GM18867 (cell line): Measurements from ENCODE around the gene MRPS27.

Source experiments
- ATAC-seq: cut with Tn5 transposase; IDR thresholded peaks from one replicate; pipeline ENCODE4 v1.9.1; 2021; ENCODE audit warnings: mild to moderate bottlenecking, moderate library complexity; ENCODE audit not compliant: unreplicated experiment

Gene MRPS27

GRCh38 chr5:72234868-72235267 lies 85.2 kb downstream of the MRPS27 start:
- ATAC-seq, result no peak

DNA sequence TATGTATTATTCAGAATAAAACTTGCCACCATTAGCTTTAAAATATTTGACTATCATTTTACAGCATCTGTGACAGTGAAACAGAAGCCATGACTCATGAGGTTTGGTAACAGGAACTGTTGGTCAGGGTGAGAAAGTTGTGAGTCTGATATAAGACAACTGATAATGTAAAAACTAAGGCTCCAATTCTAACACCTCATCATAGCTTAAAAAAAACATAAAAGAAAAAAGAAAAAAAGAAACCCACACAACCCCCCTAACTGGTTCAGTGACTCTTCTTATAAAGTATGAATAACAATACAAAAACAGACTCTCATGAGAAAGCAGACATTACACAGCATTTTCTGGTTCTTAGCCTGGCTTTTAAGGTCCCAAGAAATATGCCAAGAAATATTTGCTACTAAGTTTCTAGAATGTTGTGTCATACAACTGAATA lies 85.8 kb downstream of the MRPS27 start:
- peak; percentile 93 for ATAC-seq

- ATAC-seq, result no peak
Measured at GRCh38 chr5:72233835-72234234, 86.2 kb downstream of the MRPS27 start.

DNA sequence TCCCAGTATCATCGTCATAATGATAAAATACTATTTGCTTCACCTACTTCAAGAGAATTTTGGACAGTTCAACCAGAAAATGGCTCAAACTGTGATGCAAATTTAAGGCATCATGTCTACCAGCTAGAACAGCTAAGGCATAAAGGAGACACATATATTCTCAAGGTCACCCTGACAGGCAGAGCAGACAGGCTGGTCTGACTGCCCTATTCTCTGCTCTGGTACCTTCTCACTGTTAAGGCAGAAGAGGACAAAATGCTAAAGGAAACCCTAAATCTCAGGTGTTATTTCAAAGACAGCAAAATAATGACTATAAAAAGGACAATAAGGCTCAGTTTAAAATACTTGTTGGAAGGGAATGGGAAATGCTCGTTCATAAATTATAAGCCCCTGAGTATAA lies 87.2 kb downstream of the MRPS27 start:
- ATAC-seq, result no peak

DNA sequence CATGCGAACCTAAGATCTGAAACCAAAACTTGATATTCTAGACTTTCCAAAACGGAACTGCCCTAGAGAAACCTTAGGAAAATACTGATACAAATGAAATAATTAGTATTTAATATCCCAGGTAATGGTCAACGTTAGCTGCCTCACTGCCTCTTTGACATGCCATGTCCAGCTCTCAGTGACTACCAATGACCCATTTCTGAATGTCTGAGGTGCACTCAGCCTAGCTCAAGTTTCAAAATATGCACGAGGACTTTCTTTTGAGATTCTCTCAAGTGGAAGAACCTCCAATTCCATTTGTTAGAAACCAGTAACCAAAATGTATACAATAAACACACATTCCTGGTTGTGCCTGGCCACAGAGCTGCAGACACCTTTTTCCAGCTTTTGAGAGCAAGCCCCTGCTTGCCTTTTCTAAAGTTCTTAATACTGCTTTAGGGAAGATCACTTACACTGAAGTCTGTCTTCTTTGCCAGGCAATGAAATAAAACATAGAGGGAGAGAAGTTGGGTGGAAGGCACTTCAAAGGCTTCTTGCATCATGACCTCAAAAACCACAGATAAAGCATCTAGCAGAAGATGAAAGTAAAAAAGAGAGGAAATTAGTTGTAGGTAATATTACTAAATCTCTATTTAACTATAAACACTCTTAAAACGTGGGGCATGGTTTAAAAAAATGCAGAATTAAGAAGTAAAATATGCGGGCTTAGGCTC lies 87.9 kb downstream of the MRPS27 start:
- ATAC-seq, result peak; percentile 31

DNA sequence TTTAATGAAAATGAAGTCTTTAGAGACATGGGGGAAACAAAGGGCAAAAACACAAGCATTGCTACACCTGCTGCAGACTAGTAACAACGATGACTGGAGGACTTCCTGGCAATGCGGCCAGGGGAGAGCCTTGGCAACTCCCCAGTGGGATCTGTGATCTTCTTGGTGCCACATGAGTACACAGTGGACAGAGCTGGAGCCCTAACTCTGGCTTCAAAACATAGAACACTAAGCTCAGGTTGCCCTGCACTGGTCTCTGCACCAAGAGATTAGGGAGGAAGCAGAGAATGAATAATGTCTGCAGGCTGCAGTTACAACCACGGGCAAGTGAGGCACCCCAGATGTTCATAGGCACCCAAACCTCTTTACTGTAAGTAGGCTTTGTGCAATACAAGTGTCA lies 91.1 kb downstream of the MRPS27 start:
- no peak for ATAC-seq

DNA sequence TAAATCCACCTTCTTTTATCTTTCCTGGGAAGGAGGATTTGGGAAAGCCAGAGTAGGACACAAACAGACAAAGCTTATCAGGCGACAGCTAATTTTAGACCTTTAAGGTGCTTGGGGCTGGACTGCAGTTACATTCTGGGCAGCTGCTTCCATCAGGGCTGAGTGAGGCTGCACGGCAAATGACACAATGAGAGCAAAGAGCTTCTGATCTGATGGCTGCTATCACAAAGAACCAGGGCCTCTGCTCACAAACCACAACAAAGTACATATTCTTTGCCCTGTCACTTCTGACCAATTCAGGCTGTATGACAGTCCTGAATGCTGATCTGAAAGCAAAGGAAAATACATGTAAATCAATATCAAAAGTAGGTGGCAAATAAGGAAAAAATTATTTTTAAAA lies 93.1 kb downstream of the MRPS27 start:
- no peak for ATAC-seq

DNA sequence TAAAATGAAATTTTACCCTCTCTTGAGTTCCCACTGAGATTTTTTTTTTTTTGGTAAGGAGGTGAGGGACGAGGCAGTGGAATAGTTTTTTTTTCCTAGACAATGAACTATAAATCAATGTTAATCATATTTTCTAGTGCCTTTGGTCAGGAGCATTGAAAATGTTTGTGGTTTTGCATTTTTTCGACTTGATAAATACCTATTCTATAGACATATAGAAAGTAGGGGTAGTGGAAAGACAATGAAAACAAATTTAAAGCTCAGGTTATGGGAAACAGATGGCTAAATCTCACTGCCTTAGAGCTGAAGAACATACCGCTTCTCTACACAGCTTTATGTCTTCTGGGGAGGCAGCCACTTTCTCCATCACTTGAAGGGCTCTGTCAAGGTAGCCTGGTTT lies 94.3 kb downstream of the MRPS27 start:
- no peak for ATAC-seq

DNA sequence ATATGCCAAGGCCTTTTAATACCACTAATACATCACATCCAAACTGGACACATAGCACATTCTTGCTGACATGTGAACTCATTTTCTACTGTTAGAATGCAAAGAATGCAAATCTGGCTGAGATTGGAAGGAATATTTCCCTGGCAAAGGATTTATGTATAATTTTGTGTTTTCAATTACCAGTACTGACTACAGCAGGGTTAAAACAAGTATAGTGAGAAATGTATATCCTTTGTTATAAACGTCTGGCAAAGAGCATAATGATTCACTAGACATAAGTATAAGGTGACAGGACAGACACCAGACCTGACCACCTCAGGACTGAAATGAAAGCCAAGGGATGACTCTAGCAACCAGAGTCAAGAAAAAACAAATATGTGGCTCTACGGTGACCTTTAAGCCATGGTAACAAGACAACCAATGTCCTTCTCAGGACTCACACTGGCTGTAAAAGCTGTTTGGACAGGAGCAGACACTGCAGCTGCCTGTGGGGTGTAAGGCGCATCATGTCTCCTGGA lies 95.0 kb downstream of the MRPS27 start:
- no peak for ATAC-seq

- no peak for ATAC-seq
Measured at GRCh38 chr5:72223371-72223770, 96.7 kb downstream of the MRPS27 start.

DNA sequence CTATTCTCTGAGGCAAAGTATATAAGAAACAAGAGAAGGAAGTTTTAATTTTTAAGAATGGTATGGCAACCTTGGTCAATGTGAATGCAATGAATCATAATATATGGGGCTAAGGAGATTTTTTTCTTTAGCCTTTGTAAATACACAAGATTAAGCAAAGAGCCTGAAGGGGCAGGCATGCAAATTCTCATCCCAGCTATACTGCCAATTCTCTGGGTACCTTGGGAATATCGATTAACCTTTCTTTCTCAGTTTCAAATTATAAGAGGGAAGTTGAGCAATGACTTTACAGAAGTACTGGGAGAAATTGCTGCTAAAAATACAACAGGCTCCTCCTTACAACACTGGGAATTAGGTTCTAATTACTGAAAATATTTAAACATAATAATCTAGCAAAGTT lies 97.5 kb downstream of the MRPS27 start:
- no peak for ATAC-seq

GRCh38 chr5:72221541-72221940 lies 98.5 kb downstream of the MRPS27 start:
- ATAC-seq, result no peak

DNA sequence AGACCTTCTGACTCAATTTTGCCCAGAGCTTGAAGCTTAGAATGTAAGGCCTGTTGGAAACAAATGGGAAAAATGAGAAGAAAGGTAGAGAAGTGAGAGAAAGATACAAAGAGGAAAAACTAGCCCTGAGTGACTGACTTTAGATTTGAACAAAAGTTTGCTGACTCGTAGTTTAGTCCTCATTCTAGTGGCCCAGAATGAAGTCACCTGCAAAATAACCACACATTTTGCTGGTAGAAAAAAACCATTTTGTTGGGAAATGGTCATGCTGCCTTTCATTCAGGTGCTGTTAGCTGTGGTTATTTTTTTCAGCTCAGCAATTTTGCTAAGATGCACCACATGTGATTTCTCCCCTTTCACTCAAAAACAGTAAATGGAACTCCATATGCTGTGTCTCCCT lies 98.9 kb downstream of the MRPS27 start:
- ATAC-seq, result no peak

- no peak for ATAC-seq
Measured at GRCh38 chr5:72216756-72217155, 103.3 kb downstream of the MRPS27 start.

DNA sequence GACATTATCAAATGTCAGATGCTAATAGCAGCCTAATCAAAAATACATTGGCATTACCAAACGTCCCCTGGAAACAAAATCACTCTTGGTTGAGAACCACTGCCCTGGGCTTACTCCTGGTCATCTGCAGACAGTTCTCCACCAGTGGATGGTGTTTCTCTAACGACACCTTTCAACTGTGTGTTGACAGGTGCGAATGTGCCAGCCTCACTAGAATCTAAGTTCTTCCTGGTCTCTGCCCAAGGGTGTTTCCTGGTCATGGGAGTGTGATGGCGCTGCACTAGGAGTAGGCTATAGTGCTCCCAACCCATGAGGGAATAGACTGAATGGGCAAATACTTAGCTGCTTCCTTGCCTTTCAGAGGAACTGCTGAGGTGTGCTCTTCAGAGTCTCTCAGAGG lies 105.9 kb downstream of the MRPS27 start:
- ATAC-seq, result no peak

- no peak for ATAC-seq
Measured at GRCh38 chr5:72213482-72213881, 106.6 kb downstream of the MRPS27 start.

- ATAC-seq, result no peak
Measured at GRCh38 chr5:72212171-72212570, 107.9 kb downstream of the MRPS27 start.

GRCh38 chr5:72210888-72211678 lies 109.0 kb downstream of the MRPS27 start:
- no peak for ATAC-seq

GRCh38 chr5:72209147-72210115 lies 110.6 kb downstream of the MRPS27 start:
- no peak for ATAC-seq

- no peak for ATAC-seq
Measured at GRCh38 chr5:72208324-72208926, 111.6 kb downstream of the MRPS27 start.

GRCh38 chr5:72206994-72207393 lies 113.0 kb downstream of the MRPS27 start:
- ATAC-seq, result no peak
